Erythroblast (primary cell): ENCODE results near the gene THEM4.

ENCODE experiments used
- GATA1 ChIP-seq: IDR thresholded peaks from 2 replicates; pipeline ENCODE4 v1.6.1; 2011; ENCODE audit warnings: low read depth, mild to moderate bottlenecking, control low read depth, low read length, moderate library complexity
- POLR2A ChIP-seq: IDR thresholded peaks from 2 replicates; pipeline ENCODE4 v1.6.1; 2011; ENCODE audit warnings: mild to moderate bottlenecking, low read length

GRCh38 chr1:151853411-151853943 lies 55.8 kb downstream of the THEM4 start, which contains the start of gene THEM5:
- TF ChIP-seq POLR2A, result no peak
- TF ChIP-seq GATA1, result no peak
